ENCODE data around the gene GMCL1. TPM values are rescaled to one million over a fixed set of nuclear protein-coding genes. Genes with fewer than 3 reads are reported as not detected.

GMCL1 gene
- total and polyA plus RNA-seq, 2 of the 13 experiments (the other 11 are each of a cell fraction or from before 2014, with no cell fraction given), result 18.7 to 24.0 TPM

DNA sequence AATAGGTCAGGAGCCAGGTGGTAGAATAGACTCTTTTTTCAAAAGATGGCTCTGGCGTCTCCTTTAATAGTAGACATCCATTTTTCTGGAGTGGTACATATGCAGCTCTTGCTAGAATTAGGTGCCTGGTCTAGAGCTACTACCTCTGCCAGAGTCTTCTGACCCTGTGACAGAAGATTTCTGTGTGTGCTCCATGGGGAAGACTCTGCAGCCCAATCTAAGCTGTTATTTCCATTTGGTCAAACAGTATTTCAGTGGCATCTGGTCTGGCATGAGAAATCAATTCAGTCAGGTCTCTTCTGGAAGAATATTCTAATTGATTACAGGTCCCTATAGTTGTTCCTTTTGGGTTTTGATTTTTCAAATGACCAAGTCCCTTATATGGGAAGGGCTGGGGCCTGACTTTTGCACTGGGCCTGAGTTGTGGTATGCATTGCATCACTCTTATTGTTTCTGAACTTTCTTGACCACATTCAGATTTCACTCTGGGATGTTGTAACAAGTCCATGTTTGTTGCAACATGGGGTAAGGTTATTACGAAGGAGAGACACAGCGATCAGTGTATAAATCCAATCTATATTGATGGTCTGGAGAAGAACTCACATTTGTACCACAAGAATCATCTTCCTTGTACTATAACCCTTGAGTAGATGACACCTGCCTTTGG is 97.5 kb downstream of the GMCL1 start (continued):
- TF ChIP-seq ARID3A (IDR thresholded peaks at IDR 0.05; ENCODE audit: low read depth, low read length) (peak; percentile 89), SMAD1 (CRISPR knock-in tag; IDR thresholded peaks at IDR 0.05; ENCODE audit: borderline replicate concordance, low read depth) (no peak), ZNF562 (CRISPR knock-in tag; IDR thresholded peaks at IDR 0.05; ENCODE audit: borderline replicate concordance) (no peak), BATF2 (CRISPR knock-in tag; IDR thresholded peaks at IDR 0.05) (no peak), DMTF1 (CRISPR knock-in tag; IDR thresholded peaks at IDR 0.05) (no peak), TEF (CRISPR knock-in tag; IDR thresholded peaks at IDR 0.05) (no peak), HES4 (CRISPR knock-in tag; IDR thresholded peaks at IDR 0.05; ENCODE audit: borderline replicate concordance) (no peak), JUNB (CRISPR knock-in tag; IDR thresholded peaks at IDR 0.05; ENCODE audit: borderline replicate concordance) (no peak), MED1 (CRISPR knock-in tag; IDR thresholded peaks at IDR 0.05) (no peak), ZNF264 (CRISPR knock-in tag; IDR thresholded peaks at IDR 0.05) (no peak), AKAP8 (CRISPR knock-in tag; IDR thresholded peaks at IDR 0.05) (no peak), ZNF780A (CRISPR knock-in tag; IDR thresholded peaks at IDR 0.05) (no peak), GTF3A (CRISPR knock-in tag; conservative IDR thresholded peaks at IDR 0.05) (no peak), ZNF816 (CRISPR knock-in tag; IDR thresholded peaks at IDR 0.05; ENCODE audit: borderline replicate concordance) (no peak), ZNF253 (CRISPR knock-in tag; IDR thresholded peaks at IDR 0.05; ENCODE audit: borderline replicate concordance) (no peak), ZNF761 (CRISPR knock-in tag; conservative IDR thresholded peaks at IDR 0.05) (no peak), ZNF512 (CRISPR knock-in tag; IDR thresholded peaks at IDR 0.05) (no peak), RXRA (CRISPR knock-in tag; IDR thresholded peaks at IDR 0.05) (no peak; the same call in 1 of the 2 replicates), PAWR (CRISPR knock-in tag; IDR thresholded peaks at IDR 0.05; ENCODE audit: borderline replicate concordance) (no peak)
- TF ChIP-seq, protein P1, sequence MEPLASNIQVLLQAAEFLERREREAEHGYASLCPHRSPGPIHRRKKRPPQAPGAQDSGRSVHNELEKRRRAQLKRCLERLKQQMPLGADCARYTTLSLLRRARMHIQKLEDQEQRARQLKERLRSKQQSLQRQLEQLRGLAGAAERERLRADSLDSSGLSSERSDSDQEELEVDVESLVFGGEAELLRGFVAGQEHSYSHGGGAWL (CRISPR knock-in tag; IDR thresholded peaks at IDR 0.05), result no peak
- TF ChIP-seq, protein P2, sequence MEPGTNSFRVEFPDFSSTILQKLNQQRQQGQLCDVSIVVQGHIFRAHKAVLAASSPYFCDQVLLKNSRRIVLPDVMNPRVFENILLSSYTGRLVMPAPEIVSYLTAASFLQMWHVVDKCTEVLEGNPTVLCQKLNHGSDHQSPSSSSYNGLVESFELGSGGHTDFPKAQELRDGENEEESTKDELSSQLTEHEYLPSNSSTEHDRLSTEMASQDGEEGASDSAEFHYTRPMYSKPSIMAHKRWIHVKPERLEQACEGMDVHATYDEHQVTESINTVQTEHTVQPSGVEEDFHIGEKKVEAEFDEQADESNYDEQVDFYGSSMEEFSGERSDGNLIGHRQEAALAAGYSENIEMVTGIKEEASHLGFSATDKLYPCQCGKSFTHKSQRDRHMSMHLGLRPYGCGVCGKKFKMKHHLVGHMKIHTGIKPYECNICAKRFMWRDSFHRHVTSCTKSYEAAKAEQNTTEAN (CRISPR knock-in tag; conservative IDR thresholded peaks at IDR 0.05), result no peak
